Esophagus muscularis mucosa (tissue), 3 donors: ENCODE measurements around the gene NCKAP5.

Experiments used
- POLR2A ChIP-seq: fragments of 450-650 bp; IDR thresholded peaks from one replicate; pipeline ENCODE4 v1.6.1; 2017; ENCODE audit warnings: antibody characterized with exemption, moderate library complexity, mild to moderate bottlenecking, low read depth
- TF ChIP-seq, protein P1 (sequence below), 3 experiments: fragments of 200-600 bp in 2 of 3; fragments of 450-650 bp in 1 of 3; sonication (generic) in 2 of 3; IDR thresholded peaks; one replicate each; pipeline ENCODE4 v1.5.1; 2017 to 2019; ENCODE audit warnings: antibody characterized with exemption in 3 of 3, mild to moderate bottlenecking in 2 of 3, moderate library complexity in 1 of 3

GRCh38 chr2:133586978-133587377 lies 18.7 kb upstream of the NCKAP5 start:
- TF ChIP-seq, protein P1, sequence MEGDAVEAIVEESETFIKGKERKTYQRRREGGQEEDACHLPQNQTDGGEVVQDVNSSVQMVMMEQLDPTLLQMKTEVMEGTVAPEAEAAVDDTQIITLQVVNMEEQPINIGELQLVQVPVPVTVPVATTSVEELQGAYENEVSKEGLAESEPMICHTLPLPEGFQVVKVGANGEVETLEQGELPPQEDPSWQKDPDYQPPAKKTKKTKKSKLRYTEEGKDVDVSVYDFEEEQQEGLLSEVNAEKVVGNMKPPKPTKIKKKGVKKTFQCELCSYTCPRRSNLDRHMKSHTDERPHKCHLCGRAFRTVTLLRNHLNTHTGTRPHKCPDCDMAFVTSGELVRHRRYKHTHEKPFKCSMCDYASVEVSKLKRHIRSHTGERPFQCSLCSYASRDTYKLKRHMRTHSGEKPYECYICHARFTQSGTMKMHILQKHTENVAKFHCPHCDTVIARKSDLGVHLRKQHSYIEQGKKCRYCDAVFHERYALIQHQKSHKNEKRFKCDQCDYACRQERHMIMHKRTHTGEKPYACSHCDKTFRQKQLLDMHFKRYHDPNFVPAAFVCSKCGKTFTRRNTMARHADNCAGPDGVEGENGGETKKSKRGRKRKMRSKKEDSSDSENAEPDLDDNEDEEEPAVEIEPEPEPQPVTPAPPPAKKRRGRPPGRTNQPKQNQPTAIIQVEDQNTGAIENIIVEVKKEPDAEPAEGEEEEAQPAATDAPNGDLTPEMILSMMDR (IDR thresholded peaks at IDR 0.05), result no peak
- TF ChIP-seq POLR2A, result no peak
